Tibial nerve (tissue), 4 donors: ENCODE results near the gene SUPT3H. TPM values are rescaled to one million over a fixed set of nuclear protein-coding genes. Genes with fewer than 3 reads are reported as not detected.
"Not testable (repeated sequence)": the region's sequence is repeated elsewhere in the genome, so short reads cannot be mapped to it uniquely, and the experiment has no call there.

ENCODE experiments used
- DNase-seq, 2 donors: peaks; one replicate each; pipeline ENCODE4 v3.0.0-alpha.2; 2019; ENCODE audit warnings: low spot score in 2 of 2
- H3K27ac ChIP-seq, 4 donors: fragments of 200-600 bp; sonication (generic) in 3 of 4; one replicate each; pipeline ENCODE4 v1.5.1; 2017 to 2019; ENCODE audit warnings: mild to moderate bottlenecking in 1 of 4
- H3K27me3 ChIP-seq, 2 donors: fragments of 200-600 bp; sonication (generic) in 1 of 2; one replicate each; pipeline versions ENCODE4 v1.5.1 to v1.6.0; 2017 to 2019
- H3K36me3 ChIP-seq, 3 donors: fragments of 200-600 bp; sonication (generic); one replicate each; pipeline ENCODE4 v1.5.1; 2018 to 2019
- H3K4me1 ChIP-seq, 4 donors: fragments of 200-600 bp; sonication (generic) in 3 of 4; one replicate each; pipeline ENCODE4 v1.5.1; 2017 to 2019
- H3K4me3 ChIP-seq, 4 donors: fragments of 200-600 bp; sonication (generic) in 3 of 4; one replicate each; pipeline ENCODE4 v1.5.1; 2017 to 2019; ENCODE audit warnings: mild to moderate bottlenecking in 1 of 4, moderate library complexity in 1 of 4
- H3K9me3 ChIP-seq, 4 donors: fragments of 200-600 bp; sonication (generic) in 3 of 4; one replicate each; pipeline ENCODE4 v1.5.1; 2017 to 2019
- CTCF ChIP-seq, 5 experiments: fragments of 200-600 bp in 3 of 5; fragments of 450-650 bp in 2 of 5; sonication (generic) in 3 of 5; IDR thresholded peaks; one replicate each; pipeline ENCODE4 v1.5.1; 2016 to 2019; ENCODE audit warnings: antibody characterized with exemption in 5 of 5, mild to moderate bottlenecking in 3 of 5, moderate library complexity in 2 of 5
- EP300 ChIP-seq, 2 donors: sonication (generic); formaldehyde crosslinking; IDR thresholded peaks; one replicate each; pipeline ENCODE4 v1.6.1; 2017; ENCODE audit warnings: antibody characterized with exemption in 2 of 2, mild to moderate bottlenecking in 1 of 2
- POLR2A ChIP-seq, 2 donors: fragments of 450-650 bp; IDR thresholded peaks; one replicate each; pipeline ENCODE4 v1.6.1; 2017; ENCODE audit warnings: antibody characterized with exemption in 2 of 2, mild to moderate bottlenecking in 2 of 2, moderate library complexity in 2 of 2
- WGBS, 2 donors: methylation state at CpG; one replicate each; pipeline ENCODE4 v1.1.5; 2018; 5-methylcytosine and 5-hydroxymethylcytosine counted together
- total RNA-seq, 4 donors: library from RNA; depleted of rRNA; stranded (reverse); fragments of >200 nt; gene quantifications; one replicate each; pipeline ENCODE4 v1.1.0, GENCODE V29; 2016

SUPT3H gene
- total RNA-seq, 4 donors from 2014 or later: 6.6 to 16.5 (median 14.8) TPM

GRCh38 chr6:45191414-45191813, 186.3 kb downstream of the SUPT3H start:
- no peaks in the 10 kb centered on the region for H3K9me3 ChIP-seq
- 79 to 93% methylated on average over 4 of the region's 4 CpGs for WGBS, 2 donors
- no peak for DNase-seq
- no peak overlapping the region for H3K27ac ChIP-seq
- H3K4me1 ChIP-seq: peaks cover 0 to 6% (median 0%) of the 10 kb centered on the region in 4 donors
- TF ChIP-seq EP300 (IDR thresholded peaks at IDR 0.05) (no peak), POLR2A (IDR thresholded peaks at IDR 0.05) (no peak), CTCF (IDR thresholded peaks at IDR 0.05) (no peak)
- no peaks in the 10 kb centered on the region for H3K36me3 ChIP-seq
- H3K27me3 ChIP-seq: no peaks in the 10 kb centered on the region
- no peak overlapping the region for H3K4me3 ChIP-seq

- H3K4me3 ChIP-seq: no peak overlapping the region
- H3K27ac ChIP-seq: no peak overlapping the region
- no peak for DNase-seq
- no peaks in the 10 kb centered on the region for H3K9me3 ChIP-seq
- H3K36me3 ChIP-seq: no peaks in the 10 kb centered on the region
- H3K27me3 ChIP-seq: no peaks in the 10 kb centered on the region
- TF ChIP-seq POLR2A (IDR thresholded peaks at IDR 0.05) (no peak), CTCF (IDR thresholded peaks at IDR 0.05) (no peak), EP300 (IDR thresholded peaks at IDR 0.05) (no peak)
- no peaks in the 10 kb centered on the region for H3K4me1 ChIP-seq
- 95 to 96% methylated on average over 2 of the region's 2 CpGs for WGBS, 2 donors
Measured at GRCh38 chr6:45187836-45188235, 189.9 kb downstream of the SUPT3H start.

GRCh38 chr6:45185403-45186251, 192.1 kb downstream of the SUPT3H start:
- Histone ChIP-seq H3K27me3 (no peaks in the 10 kb centered on the region), H3K4me1 (no peaks in the 10 kb centered on the region), H3K4me3 (no peak overlapping the region), H3K36me3 (no peaks in the 10 kb centered on the region), H3K27ac (no peak overlapping the region), H3K9me3 (no peaks in the 10 kb centered on the region)
- TF ChIP-seq CTCF (IDR thresholded peaks at IDR 0.05) (no peak), POLR2A (IDR thresholded peaks at IDR 0.05) (no peak), EP300 (IDR thresholded peaks at IDR 0.05) (no peak)
- DNase-seq: no peak
- 94 to 96% methylated on average over 2 of the region's 2 CpGs for WGBS, 2 donors

GRCh38 chr6:45184937-45185336, 192.8 kb downstream of the SUPT3H start:
- no peaks in the 10 kb centered on the region for H3K36me3 ChIP-seq
- no peaks in the 10 kb centered on the region for H3K9me3 ChIP-seq
- no peaks in the 10 kb centered on the region for H3K27me3 ChIP-seq
- whole genome bisulfite sequencing, 2 donors: 83 to 94% methylated on average over 4 of the region's 4 CpGs
- H3K4me1 ChIP-seq: no peaks in the 10 kb centered on the region
- H3K4me3 ChIP-seq: no peak overlapping the region
- DNase-seq: no peak
- H3K27ac ChIP-seq: no peak overlapping the region
- TF ChIP-seq EP300 (IDR thresholded peaks at IDR 0.05) (no peak), CTCF (IDR thresholded peaks at IDR 0.05) (no peak), POLR2A (IDR thresholded peaks at IDR 0.05) (no peak)

- H3K9me3 ChIP-seq: no peaks in the 10 kb centered on the region
- no peak overlapping the region for H3K27ac ChIP-seq
- 87 to 91% methylated on average over 4 of the region's 4 CpGs for WGBS, 2 donors
- no peaks in the 10 kb centered on the region for H3K36me3 ChIP-seq
- no peaks in the 10 kb centered on the region for H3K4me1 ChIP-seq
- H3K27me3 ChIP-seq: no peaks in the 10 kb centered on the region
- DNase-seq: no peak
- TF ChIP-seq CTCF (IDR thresholded peaks at IDR 0.05) (no peak), POLR2A (IDR thresholded peaks at IDR 0.05) (no peak)
- H3K4me3 ChIP-seq: no peak overlapping the region
Measured at GRCh38 chr6:45184040-45184439, 193.7 kb downstream of the SUPT3H start.

DNA sequence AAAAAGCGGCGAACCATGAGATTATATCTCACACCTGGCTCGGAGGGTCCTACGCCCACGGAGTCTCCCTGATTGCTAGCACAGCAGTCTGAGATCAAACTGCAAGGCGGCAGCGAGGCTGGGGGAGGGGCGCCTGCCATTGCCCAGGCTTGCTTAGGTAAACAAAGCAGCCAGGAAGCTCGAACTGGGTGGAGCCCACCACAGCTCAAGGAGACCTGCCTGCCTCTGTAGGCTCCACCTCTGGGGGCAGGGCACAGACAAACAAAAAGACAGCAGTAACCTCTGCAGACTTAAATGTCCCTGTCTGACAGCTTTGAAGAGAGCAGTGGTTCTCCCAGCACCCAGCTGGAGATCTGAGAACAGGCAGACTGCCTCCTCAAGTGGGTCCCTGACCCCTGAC, 201.4 kb downstream of the SUPT3H start:
- H3K9me3 ChIP-seq, H3K4me1 ChIP-seq, H3K27ac ChIP-seq, H3K4me3 ChIP-seq, H3K36me3 ChIP-seq, DNase-seq, H3K27me3 ChIP-seq: not testable (repeated sequence)
- WGBS, 2 donors: 64% methylated on average over 6 of the region's 9 CpGs; no CpG with 5 or more reads in 1 of the 2 donors
